ENCODE data around the gene POT1.

POT1 gene

DNA sequence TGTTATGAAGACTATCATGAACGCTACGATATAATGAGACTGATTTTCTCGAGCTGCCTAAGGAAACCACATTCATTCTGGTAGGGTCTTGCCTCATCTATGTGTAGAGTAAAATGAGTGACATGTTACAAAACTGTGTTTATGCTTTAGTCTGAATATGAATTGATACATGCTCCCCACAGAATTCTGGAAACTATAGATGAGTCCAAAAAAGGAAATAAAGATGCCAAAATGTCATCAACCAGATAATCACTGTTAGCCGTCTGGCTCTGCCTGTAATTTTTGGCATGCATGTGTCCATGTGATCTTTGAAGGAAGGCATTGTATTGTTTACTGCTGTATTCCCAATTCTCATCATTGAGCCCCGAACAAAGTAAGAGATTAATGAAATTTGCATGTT lies 121.4 kb downstream of the POT1 start:
- DNase-seq (ENCODE audit: low spot score) = no peak

DNA sequence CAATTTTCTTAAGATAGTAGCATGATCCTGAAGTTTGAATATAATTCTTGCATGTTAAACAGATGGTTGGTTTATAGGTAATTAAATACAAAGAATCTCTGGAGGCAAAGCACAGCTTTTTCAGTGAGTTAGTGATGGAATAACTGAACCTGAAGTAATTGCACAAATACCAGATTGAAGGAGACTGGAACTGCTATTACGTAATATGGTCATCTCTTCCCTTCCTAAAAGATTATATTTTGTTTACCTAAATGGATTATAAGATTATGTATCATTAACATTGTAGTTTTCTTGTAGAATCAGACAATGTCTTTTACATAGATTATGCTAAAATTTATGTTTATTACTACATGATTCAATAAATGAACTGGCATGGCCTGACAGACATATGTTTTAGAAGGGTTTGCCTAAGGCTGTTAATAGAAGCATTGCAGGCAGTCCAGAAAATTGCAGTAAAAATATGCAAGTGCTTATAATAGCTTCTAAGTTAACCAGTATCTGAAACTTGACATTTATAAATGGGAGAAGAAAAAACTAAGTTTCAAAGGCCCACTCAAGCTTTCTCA lies 128.2 kb downstream of the POT1 start:
- DNase-seq (ENCODE audit: low spot score) = no peak

DNA sequence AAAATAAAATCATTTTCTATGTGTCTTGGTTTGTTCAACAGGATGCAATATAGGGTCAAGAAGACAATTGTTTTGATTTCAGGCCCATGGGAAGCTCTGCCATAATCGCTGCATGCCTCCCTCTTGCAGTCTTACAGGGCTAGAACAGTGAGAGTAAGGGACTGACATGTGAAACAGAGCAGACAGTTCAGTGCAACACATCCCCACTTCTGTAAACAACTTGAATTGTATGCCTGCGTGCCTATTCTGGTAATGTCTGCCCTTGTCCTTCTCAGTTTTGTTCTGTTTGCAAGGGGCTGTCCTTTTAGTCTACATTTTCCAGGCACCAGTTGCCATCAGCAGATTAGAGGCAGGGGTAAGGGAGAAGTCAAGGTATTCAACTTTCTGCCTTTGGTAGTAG lies 129.2 kb downstream of the POT1 start:
- no peak for DNase-seq (ENCODE audit: low spot score)

DNA sequence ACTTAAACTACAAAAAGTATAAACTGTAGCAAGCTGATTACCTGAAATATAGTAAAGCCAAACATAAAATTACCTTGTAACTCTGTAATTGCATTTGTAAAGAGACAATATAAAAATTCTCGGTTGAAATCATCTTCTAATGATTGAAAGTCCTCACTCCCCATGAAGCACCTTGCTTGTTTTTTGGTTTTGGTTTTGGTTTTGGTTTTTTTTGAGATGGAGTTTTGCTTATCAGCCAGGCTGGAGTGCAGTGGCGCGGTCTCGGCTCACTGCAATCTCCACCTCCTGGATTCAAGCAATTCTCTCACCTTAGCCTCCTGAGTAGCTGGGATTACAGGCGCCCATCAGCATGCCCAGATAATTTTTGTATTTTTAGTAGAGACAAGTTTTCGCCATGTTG lies 130.2 kb downstream of the POT1 start:
- no peak for DNase-seq (ENCODE audit: low spot score)

- DNase-seq (ENCODE audit: low spot score) = no peak
Measured at GRCh38 chr7:124796771-124797170, 132.9 kb downstream of the POT1 start.

DNA sequence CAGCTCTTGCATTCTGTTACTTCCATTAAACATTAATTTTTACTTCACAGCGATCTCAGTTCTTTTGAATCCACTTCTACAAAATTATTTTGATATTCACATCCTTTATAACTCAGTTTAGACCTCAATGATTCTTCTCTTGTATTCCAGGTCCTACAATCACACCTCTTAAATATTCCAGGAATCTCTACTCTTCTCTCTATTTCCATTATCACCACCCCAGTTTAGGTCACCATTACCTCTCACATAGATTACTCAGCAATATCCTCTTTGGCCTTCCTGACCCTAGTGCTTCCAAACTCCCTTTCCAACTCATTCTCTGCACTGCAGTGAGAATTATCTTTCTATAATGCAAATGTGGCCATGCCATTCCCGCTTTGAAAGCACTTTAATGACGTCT lies 136.9 kb downstream of the POT1 start:
- DNase-seq (ENCODE audit: low spot score) = no peak

- no peak for DNase-seq (ENCODE audit: low spot score)
Measured at GRCh38 chr7:124792002-124792401, 137.6 kb downstream of the POT1 start.

DNA sequence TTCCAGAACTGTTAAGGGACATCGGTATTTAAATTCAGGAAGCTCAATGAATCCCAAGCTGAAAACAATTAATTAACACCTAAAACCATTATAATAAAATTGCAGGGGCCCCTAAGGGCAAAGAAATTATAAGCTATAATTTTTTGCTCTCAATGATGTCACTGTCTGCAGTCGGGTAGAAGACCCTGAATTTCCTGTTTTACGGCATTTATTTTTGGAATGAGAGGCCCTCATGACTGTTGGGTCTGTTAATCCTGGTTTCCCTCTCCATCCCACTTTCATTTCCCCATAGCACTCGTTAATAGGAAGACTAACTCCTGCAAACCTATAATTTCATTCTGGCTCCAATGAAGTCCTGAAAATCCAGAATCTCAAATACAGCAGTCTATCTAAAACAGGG lies 138.2 kb downstream of the POT1 start:
- DNase-seq (ENCODE audit: low spot score) = no peak

DNA sequence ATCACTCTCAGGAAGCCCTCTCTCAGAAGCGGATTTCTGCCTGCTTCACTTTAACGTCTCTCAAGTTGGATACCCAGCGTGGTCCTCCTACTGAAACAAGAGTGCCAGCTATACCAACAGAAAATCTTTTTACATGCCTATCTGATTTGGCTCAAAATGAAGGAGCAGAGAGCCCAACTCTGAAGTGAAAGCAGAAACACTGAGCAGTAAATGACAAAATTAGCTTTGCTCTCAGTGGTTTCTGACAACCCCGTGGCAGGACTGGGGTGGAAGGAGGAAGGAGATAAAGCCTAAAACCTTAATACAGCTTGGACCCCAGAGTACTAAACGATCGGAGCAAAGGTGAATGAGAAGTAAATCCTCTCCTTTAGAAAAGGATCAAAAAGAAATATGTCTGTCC lies 139.0 kb downstream of the POT1 start:
- DNase-seq (ENCODE audit: low spot score) = no peak

DNA sequence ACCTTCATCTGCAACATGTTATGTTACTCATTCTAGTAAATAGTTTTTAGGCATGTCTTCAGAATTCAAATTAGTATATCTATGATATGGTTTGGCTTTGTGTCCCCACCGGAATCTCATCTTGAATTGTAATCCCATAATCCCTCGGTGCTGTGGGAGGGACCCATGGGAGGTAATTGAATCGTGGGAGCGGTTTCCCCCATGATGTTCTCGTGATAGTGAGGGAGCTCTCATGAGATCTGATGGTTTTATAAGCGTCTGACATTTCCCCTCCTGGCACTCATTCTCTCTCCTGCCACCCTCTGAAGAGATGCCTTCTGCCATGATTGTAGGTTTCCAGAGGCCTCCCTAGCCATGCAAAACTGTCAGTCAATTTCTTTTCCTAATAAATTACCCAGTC lies 143.6 kb downstream of the POT1 start:
- no peak for DNase-seq (ENCODE audit: low spot score)

- DNase-seq (ENCODE audit: low spot score) = peak; percentile 5
Measured at GRCh38 chr7:124784879-124785818, 144.5 kb downstream of the POT1 start.

DNA sequence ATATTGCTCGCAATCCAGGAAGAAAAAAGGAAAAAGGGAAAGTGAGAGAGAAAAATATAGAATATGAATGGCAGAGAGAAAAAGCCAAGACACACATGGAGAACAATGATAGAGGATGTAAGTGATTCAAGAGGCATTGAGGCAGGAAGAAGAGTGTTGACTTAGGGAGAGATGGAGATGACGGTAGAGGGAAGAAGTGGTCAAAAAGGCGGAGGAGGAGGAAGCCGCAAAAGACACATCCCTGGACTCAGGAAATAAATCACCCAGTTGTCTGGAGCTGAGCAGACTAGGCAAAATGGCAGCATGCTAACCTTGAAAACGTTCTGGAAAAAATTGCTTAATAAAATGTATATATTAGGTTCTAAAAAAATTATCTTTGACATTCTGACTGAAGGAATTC lies 146.4 kb downstream of the POT1 start:
- no peak for DNase-seq (ENCODE audit: low spot score)

DNA sequence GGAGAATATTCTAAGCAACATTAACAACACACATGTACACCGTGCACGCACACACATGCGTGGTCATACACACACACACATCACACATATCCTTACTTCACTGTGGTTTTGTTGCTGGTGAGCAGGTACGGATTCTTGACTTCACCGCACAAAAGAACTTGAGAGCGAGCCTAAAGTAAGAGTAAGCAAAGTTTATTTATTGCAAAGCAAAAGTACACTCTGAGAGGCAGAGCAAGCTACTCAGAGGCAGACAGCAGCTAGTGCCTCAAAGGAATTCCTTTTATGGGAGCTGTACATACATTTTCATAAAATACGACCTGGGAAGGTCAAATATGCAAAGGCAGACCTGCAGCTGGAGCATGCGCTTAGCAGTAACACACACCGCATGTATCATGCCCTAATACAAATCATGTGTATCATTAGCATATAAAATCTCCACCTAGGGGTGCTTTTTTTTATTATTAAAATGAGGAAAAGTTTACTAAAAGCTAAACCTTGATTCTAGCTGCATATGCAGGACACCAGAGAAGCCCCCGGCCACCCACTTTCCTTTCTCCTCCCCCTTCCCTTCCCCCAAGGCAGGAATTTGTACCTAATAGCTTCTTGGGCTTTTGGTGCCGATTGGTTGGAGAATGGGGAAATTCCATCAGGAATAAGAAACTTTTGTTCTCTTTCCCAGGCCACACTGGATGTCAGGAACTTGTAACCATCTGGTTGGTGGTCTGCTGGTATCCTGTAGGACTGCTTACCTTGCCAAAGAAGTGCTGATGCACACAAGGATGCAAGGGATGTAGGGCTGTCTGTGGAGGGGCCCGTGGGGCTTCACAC lies 147.5 kb downstream of the POT1 start:
- no peak for DNase-seq (ENCODE audit: low spot score)

- DNase-seq (ENCODE audit: low spot score) = no peak
Measured at GRCh38 chr7:124781418-124781817, 148.2 kb downstream of the POT1 start.

DNA sequence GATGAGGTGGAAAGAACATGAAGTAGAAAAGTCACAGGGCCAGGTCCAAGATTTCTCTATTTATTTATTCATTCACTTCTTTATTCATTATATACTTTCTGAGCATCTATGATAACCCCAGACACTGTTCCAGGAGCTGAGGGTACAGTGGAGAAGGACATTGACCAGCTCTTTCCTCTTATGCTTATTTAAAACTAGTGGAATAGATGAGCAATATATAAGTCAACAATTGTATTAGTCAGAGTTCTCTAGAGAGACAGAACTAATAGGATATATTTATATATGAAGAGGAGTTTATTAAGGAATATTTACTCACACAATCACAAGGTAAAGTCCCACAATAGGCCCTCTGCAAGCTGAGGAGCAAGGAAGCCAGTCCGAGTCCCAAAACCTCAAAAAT lies 149.0 kb downstream of the POT1 start:
- DNase-seq (ENCODE audit: low spot score) = no peak

GRCh38 chr7:124780056-124780455 lies 149.6 kb downstream of the POT1 start:
- DNase-seq (ENCODE audit: low spot score) = no peak

DNA sequence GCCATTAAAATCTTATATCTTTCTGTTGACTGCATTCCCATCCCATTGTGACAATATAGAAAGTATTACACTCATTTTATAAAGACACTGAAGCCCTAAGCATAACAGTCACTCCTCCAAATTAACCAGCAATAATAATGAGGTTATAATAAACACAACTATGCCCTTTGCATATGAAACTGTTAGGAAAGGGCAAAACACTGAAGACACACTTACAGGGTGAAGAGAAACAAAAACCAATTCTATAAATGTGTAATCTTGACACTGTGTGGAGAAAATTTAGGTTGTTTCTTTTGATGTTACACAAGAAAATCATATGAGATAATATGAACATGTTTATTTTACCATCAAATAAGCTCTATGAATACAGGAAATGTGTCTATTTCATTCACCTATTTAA lies 150.0 kb downstream of the POT1 start:
- no peak for DNase-seq (ENCODE audit: low spot score)

DNA sequence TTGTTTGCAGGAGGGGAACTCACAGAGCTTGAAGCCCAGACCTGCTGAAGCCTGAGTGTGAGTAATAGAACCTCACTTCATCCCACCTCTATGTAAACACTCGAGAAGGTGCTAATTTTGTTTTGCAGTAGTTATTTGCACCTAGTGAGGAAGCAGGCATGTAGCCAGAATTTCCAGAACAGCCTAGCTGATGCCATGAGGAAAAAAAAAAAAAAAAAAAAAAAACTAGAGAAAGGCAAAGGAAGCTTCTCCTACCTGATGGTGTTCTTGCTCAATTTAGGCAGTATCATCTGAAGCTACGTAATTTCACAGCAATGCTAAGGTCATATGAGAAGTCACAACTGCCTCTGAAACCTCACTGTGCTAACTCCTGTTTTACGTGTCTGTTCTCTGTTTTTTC lies 150.4 kb downstream of the POT1 start:
- DNase-seq (ENCODE audit: low spot score) = no peak

DNA sequence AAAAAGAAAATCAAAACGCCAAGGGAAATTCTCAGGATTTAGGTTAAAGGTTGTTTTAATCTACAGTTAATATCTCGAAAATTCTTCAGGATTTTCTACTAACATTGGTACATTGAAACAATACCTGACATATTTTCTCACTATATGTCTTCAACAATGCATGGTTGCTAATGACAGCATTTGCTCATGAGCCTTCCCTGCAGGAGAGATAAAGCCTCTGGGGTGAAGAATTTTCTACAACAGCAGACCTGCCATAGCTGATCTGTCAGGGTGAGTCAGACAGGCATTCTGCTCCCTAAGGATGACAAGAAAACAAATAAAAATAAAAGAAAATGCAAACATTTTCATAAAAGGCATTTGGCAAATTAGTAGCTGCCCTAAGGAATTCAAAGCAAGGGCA lies 152.4 kb downstream of the POT1 start:
- no peak for DNase-seq (ENCODE audit: low spot score)

DNA sequence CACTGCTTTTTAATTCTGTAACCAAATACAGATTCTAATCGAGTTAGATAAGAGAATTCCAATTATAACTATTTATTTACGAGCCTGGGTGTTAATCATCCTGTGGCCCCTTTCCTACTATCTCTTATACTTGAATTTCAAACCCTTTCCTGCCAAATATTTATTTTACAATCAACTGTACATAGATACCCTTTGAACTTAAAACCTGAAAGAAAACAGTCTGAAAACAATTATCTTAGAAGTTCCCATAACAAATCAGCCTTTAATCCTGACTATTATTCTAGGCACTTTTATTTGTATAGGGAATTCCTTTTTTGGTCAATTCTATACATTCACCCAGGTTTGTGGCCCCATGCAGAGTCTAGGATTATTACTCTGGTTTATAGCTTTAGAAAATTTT lies 153.5 kb downstream of the POT1 start:
- DNase-seq (ENCODE audit: low spot score) = no peak

DNA sequence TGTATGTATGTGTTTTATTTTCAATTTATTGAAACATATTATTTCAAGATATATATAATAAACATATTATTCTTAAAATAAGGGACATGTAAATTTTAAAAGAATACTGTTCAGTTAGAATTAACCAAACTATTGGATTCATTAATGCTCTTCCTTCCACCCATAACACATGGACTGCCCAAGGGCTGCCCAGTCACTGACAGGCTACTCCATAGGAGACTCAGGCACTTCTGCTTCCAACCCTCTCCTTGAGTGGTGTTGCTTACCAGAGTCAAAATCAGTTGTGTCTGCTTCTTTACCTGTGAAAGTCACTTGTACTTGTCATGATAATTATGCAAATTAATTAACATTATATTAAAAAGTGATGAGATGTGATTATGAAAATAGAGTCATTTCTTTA lies 154.2 kb downstream of the POT1 start:
- no peak for DNase-seq (ENCODE audit: low spot score)

GRCh38 chr7:124773938-124774337 lies 155.7 kb downstream of the POT1 start:
- no peak for DNase-seq (ENCODE audit: low spot score)

DNA sequence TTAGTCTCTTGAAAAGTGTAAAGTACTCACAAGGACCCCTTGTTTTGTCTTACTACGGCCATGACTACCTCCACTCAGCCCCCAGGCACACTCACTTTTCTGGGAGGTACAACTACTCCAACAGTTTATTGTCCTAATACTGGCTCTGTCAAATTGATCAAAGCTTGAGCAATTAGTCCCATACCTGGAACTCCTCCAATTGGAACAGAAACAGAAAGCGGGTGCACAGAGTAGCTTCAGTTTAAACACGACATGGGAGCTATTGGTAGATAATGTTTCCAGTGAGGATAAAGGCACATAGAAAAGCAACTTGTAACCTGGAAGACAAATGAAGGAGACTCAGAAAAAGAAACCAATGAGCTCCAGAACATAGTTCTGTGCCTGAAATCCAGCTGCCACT lies 156.3 kb downstream of the POT1 start:
- no peak for DNase-seq (ENCODE audit: low spot score)

Data from germinal center (tissue), 1 donor.